Stimulated activated CD8-positive, alpha-beta memory T cell treated with anti-CD3 and anti-CD28 coated beads, Interleukin-4, amount 100 ng/mL, for 24 hours (primary cell): Measurements from ENCODE around the gene DLST.
A peak's percentile ranks its signal among the peaks of the same experiment; 100 is the strongest.

ENCODE experiments used
- DNase-seq: peaks from one replicate; pipeline ENCODE4 v3.0.0-alpha.2; 2020; ENCODE audit warnings: low read depth

The DLST gene

DNA sequence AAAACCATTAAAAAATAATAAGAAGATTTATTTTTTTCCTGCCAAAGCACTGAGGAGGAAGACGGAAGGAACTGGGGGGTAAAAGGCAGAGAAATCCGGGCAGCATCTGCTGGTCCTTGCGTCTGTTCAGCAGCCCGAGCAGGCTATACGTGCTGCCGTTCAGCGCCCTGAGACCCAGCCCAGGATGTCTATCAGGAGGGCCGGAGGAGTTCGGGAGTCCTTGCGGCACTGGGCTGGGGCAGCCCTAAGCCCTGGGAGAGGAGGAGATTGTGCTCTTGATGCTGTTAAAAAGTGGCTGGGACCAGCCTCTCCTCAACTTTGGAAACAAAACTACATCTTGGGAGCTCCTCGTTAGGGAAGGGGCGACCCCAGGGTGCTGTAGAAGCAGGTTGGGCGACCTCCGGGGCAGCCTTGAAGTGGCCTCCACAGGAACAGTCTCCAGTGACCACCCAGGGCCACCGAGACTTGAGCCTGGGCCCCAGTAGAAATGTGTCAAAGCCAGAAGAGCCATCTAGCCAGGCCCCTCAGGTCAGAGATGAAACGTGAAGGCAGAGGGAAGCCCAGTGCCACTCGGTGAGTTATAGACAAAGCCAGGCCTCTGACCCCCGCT lies 59.3 kb downstream of the DLST start:
- DNase-seq: no peak

DNA sequence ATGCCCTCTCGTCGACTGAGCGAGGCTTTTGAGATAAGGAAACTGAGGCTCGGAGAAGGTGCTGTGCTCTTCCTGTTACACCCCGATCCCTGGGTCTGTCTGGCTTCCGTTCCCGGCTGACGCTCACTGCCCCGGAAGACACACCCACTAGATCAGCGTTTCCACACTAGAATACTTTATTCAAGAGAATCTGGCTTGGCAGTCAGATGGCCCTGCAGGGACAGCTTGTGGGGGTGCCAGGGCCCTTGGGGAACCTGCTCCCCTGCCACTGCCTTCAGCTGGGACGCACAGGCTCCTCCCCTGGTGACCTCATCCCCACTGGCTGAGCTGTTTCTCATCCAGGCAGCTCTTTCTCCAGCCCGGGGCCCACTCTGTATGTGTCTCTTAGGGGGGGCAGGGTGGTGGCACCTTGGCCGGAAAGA lies 60.0 kb downstream of the DLST start:
- DNase-seq: peak; percentile 46

DNA sequence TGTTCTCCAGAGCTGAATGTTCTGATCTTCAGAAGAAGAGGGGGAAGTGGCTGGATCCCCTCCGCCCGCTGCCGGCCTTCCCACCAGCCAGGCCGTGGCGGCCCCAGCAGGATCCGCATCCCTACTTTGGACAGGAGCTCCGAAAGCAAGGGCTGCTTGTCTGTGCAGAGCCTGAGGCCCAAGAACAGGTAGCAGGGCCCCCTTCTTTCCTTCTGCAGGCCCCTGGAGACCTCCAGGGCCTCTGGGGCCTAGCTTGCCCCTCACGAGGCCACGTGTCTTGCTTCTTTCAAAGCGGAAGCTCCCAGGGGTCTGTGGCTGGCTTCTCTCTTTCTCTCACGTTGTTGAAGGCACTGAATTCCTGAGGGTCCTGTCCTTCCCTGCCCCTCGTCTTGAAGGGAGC lies 60.5 kb downstream of the DLST start:
- DNase-seq: no peak

DNA sequence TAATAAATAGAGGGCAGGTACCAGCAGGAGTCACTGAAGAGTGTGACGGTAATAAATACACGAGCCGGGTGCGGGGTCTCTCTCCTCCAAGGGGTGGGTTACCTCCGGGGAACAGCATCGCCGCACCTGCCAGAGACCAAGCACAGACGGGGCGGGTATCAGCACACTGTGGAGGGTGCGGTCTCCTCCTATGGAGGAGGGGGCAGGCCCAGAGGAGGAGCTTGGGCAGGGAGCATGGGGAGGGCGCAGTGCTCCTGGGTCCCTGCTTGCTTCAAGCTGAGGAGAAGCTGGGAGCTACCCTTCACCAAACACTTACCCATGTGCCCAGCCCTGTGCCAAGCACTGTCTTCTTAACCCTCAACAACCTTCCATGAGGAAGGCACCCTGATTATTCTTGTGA lies 60.9 kb downstream of the DLST start:
- no peak for DNase-seq

DNA sequence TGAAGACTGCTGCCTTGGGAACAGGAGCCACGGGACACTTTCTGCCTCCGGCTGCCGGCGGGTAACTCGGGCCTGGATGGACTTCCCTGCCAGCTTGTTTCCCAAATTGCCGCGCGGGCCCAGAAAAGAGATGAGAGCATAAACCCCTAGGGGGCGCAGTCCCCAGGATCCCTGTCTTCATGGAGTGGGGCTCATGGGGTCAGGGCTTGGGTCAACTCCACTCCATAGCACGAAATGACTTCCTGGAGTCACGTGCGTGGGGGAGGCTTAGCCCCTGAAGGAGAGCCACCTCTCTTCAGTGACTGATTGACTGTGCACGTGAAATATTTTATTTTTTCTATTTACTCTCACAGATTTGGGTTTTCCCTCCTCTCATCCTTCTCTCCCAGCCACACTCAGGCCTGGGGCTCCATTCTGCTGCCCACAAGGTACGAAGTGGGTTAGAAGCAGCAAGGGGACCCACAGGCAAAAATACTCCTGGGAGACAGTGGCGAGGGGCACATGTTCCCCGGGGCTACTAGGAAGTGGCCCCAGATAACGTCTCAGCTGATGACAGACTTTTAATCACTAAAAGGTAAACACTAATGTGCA lies 63.6 kb downstream of the DLST start:
- no peak for DNase-seq

DNA sequence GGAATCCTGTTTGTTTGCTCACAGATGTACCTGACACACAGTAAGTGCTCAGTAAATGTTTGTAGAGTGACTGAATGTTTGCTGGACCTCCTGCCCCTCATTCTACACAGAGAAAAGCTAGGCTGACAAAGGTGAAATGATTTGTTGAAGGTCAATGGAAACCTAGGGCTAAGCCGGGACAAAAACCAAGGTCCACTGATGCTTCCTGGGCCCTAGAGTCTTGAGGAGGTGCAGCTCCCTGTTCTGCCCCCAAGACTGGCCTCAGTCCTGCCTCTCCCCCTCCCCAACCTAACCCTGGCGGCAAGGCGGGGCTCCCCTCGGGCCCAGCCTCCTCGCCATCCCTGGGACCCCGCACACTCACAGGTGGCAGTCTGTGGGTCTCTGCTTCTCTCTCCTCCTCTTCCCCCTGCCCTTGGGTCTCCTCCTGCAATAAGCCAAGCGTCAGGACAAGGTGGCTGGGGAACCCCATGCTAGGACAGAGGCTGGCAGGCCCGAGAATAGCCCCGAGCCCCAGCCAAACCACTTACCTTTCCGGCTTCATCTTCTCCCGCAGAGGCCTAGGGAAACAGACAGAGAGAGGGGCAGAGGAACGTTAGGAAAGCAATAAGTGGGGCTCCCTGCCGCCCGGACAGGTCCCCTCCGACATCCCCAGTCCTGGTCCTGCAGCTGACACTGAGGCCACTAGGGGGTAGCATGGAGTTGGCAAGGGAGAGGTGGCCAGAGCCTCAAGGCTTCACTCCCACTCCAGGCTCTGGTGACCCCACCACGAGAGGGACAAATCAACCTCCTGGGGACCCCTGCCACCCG lies 64.3 kb downstream of the DLST start:
- peak; percentile 67 for DNase-seq

DNA sequence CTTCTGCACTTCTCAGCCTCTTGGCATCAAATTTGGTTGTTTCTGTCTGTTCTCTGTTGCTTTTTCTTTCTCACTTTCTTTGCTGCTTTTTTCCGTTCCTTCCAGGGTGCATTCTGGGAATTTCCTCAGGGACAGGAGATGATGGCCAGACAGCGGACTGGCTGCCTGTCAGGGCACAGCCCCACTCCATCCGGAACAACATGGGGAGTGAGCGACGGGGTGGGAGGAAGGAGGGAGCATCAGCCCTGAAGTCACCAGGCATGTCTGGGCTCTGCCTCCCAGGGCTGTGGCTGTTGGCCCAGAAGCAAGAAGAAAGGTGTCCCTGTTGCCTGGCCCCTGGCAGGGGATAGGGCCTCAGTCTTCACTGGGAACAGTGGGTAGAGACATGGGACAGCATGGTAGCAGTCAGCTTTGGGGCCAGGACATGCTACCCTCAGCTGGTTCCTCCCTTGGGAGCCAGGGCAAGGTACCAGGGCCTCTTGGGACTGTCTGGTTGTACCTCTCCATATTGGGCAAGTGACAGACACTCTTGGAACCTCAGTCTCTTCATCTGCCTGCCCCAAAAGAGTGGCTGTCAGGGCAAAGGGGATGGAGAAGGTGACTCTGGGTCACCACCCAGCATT lies 65.1 kb downstream of the DLST start:
- DNase-seq: no peak

DNA sequence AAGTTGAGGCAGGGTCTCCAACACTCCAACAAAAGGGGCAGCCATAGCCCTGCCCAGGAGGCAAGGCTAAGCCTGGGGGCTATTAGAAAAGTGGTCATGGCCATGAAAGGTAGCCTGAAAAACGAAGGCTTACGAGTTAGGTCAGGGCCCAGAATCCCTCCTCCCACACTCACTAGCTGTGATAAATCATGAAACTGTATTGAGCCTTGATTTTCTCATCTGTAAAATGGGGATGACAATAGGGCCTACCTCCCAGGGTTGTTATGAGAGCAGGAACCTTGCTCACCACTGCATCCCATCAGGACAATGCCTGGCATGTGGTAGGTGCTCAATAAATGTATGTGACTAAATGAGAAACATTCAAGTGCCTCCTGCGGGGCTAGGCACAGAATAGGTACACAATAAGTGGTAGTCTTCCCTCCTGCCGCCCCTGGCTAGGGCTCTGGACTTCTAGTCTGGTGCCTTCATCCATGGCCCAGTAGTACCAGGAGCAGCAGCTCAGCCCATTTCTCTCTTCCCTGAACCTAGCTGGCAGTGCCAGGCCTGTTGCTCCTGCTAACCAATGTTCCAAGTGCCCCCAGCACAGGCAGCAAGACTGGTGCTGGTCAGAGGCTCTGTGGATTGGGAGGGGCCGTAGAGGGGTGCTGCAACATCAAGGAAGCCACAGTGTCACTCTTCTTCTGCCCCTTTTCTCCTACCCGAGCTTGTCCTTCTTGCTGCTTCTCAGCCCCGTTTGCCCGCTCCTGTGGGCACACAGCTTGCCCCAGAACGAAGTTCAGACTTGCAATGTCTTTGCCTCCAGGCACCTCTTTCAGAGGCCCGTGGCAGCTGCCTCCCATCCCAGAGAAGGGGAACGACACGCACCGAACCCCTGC lies 65.9 kb downstream of the DLST start:
- no peak for DNase-seq

DNA sequence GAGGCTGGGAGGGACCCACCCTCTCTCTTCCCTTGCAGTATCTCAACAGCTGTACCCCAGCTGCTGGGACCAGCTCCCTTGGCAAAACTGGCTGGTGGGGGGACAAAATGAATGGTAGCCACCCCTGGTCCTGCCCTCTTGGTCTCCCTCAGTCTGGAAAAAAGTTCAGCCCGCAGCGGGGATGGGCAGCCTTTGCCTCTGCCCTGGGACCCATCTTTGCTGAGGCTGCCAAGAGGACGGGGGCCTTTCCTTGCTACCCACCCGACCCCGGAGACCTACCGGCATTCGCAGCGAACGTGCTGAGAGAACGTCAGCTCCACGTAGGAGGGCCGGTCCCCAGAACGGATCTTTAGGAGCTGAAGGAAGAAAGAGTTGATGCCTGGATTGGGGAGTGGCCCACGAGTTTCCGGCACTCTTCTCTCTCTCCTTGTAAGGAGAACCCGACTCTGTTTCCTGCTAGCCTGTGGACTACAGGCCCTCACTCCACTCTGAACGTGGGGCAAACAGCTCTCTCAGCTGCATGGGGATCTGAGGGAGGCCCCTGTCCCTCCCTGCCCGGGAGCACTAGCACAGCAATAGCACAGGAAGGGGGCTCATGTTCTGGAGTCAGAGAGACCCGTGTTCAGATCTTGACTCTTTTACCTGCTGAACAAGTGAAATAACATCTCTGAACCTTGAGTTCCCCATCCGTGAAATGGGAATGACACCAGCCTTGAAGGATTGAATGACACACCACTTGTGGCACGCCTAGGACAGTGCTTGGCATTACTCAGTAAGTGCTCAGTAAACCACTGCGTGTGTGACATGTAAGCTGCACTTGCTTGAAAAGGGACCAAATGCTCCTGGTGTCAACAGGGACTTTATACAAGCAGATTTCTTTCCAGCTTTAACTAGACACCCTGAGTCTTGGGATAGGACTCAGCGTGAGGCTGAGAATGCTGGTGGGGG lies 66.8 kb downstream of the DLST start:
- no peak for DNase-seq

DNA sequence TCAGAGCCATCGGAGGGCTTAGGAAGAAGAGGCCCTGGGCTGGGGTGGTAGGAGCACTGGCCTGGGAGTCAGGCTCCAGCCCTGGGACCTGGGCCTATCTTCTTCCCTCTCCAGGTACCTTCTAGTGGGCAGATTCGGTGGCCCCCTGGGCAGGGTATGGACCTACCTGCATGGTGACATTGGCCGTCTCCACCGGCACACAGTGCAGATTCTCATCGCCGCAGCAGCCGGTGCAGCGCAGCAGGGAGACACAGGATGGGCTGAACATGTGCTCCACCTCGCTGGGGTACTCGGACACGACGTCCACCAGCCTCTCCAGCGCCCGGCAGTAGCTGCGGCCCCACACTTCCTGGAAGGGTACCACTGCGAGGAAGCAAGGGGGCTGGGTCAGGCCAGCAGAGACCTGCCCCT lies 67.5 kb downstream of the DLST start:
- no peak for DNase-seq

DNA sequence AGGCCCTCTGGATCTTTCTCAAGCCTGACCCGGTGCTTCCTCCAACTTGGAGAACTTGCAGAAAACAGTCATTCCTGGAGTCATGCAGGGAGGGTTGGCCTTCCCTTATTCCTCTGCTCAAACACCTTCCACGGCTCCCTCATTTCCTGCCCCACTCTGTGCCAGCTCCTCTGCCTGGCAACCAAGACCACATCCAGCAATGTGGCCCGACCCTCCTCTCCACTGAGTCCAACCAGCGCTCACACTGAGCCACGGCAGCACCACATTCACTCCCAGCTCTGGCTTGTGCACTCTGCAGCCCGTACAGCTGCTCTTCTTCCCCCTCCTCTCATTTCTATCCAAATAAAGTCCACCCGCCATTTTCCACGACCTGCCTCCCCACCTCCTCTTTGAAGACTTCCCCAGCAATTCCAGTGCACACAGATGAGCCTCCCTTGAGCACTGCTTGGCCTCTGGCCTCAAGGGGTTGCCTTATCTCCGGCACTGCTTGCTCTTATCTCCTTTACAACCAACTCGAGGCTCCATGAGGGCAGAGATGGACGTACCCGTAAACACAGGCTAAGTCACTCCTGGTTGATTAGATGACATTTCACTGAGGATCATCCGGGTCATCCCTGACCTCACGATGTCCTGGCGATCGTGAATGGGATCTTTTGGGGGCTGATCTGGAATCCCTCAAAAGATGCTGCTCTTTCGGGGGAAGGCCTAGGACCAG lies 68.3 kb downstream of the DLST start:
- no peak for DNase-seq

DNA sequence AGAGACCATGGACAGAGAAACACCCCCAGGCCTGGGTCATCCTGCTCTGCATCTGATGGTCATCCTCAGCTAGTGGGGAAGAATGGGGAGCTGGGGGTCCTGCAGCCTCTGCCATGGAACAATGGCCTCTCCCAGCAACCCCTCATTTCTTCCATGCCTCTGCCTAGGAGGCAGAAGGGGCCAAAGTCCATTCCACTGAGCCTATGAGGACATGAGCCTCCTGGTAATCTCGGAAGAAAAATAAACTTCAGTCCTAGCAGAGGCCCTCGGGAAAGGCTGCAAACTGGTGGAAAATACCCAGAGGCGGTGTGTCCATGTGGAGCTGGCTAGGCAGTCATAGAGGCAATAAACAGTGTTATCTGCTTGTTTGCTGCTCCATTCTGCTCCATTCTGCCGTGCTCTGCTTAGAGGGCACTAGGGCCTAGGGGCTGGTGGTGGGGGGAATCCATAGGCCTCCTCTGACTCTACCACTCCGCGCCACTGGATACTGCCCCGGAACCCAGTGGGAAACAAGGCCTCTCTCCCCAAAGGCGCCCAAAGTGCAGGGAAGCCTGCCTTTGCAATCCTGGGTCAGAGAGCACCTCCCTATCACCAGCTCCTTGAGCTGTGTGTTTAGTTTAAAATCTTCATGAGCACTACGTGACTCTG lies 69.2 kb downstream of the DLST start:
- DNase-seq: no peak

DNA sequence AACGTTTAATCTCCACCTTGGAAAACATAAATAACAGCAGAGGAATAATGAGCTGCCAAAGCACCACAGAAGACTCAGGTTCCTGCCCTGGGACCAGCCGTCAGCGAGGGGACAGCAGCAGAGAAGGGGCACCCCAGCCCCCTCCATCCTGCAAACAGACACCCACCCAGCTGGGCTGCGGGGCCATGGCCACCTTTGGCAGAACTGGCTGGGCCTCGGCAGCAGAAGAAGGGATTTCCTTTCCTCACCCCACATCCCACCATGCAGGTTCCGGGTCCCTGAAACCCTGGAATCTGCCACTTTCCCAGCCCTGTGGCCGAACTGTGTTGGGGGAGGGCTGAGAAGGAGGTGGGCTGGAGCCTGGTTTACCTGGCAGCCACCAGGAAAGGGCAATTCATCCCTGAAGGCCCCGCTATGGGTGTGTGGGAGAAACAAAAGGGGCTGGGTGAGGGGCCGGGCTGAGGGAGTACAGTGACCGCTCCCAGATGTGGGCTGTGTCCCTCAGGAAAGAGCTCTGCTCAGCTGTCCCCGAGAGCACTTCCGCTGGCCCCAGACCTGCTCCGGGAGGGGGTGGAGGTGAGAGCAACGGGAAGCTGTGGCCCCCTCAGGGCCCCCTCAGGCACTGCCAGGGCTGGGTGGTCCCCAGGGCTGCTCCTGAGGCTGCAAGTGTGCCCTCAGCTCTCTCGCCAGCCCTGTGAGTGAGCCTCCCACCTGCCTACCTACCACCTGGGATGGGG lies 69.9 kb downstream of the DLST start:
- no peak for DNase-seq

DNA sequence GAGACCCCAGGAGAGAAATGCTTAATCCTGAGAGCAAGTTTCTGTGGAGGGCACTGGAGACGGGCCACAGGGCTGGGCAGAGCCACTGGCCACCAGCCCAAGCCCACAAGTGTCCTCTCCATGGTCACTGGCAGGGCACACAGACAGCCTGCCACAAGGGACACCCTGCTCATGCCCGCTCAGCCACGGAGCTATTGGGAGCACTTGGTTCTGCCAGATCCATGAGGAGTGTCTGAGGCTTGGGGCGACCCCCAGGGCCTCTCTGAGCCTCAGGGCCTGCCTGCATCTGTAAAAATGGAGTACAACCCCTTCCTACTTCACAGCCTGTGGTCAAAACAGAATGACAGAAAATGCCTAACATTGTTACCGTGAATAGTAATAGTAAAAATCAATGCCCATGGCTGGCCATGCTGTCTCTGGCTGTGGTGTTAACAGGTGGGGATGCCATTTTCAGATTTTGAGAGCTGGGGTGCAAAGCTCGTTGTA lies 70.5 kb downstream of the DLST start:
- DNase-seq: no peak

DNA sequence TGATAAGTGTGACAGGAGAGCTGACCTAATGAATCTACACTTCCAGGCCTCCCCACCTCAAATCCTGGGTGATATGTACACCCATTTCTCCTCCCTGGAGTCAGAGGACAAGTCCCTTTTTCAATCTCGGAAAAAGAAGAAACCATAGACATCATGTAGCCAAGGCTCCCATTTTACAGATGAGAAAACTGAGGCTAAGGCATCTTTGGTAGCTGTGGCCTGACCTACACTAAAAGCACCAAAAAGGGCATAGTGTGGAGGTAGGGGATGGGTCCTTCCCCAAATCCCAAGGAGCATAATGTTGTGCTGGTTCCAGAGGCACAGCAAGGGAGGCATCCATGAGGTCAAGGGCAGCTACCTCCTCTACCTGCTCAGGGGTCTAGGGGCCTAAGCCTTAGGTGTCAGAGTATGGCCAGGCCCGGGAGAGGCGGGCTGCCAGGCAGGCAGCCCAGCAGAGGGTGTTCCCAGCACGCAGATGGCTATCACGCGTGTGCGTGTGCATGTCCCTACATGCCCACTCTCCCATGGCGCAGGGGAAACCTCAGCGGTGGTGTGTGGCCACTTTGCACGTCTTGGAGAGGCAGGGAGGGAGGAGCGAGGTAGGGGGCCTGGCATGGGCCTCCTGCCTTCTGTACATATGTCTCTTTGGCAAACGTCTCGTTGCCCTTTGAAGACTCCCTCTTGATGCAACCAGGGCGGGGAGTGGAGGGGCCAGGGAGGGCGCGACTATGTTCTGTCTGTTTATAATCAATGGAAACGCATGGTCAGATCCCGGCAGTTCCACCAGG lies 71.2 kb downstream of the DLST start:
- no peak for DNase-seq
